Neural cell (in vitro differentiated cells): Measurements from ENCODE around the gene DUSP12. TPM values are rescaled to one million over a fixed set of nuclear protein-coding genes. Genes with fewer than 3 reads are reported as not detected.

ENCODE experiments used
- H2AFZ ChIP-seq: fragments of 200-600, 300-800 bp; sonication (generic), shearing (Covaris generic); 2 replicates; pipeline ENCODE4 v1.6.0; 2014; ENCODE audit warnings: low read depth, mild to moderate bottlenecking, antibody characterized with exemption, low read length, moderate library complexity
- H3F3A ChIP-seq: fragments of 200-600 bp; shearing (Covaris generic); 2 replicates; pipeline ENCODE4 v1.6.1; 2016; ENCODE audit warnings: mild to moderate bottlenecking, moderate library complexity, mixed read lengths, antibody characterized with exemption, low read length; ENCODE audit not compliant: insufficient read depth, poor library complexity, severe bottlenecking
- H3K27ac ChIP-seq: fragments of 200-600, 300-800 bp; sonication (generic), shearing (Covaris generic); 2 replicates; pipeline ENCODE4 v1.5.1; 2014; ENCODE audit warnings: mild to moderate bottlenecking, low read length, moderate library complexity
- H3K27me3 ChIP-seq: fragments of 300-800, 200-600 bp; sonication (generic), shearing (Covaris generic); 2 replicates; pipeline ENCODE4 v1.6.0; 2014; ENCODE audit warnings: mild to moderate bottlenecking, low read depth, low read length, moderate library complexity; ENCODE audit not compliant: insufficient read depth
- H3K36me3 ChIP-seq: fragments of 300-800, 200-600 bp; sonication (generic), shearing (Covaris generic); 2 replicates; pipeline ENCODE4 v1.5.1; 2014; ENCODE audit warnings: mild to moderate bottlenecking, antibody characterized with exemption, low read length, moderate library complexity; ENCODE audit not compliant: insufficient read depth
- H3K4me2 ChIP-seq: fragments of 300-800, 200-600 bp; sonication (generic), shearing (Covaris generic); 2 replicates; pipeline ENCODE4 v1.6.0; 2014; ENCODE audit warnings: mild to moderate bottlenecking, low read length
- H3K4me3 ChIP-seq: fragments of 300-800, 200-600 bp; sonication (generic), shearing (Covaris generic); 2 replicates; pipeline ENCODE4 v1.5.1; 2014; ENCODE audit warnings: mild to moderate bottlenecking, low read length, moderate library complexity
- H3K79me2 ChIP-seq: fragments of 200-600 bp; shearing (Covaris generic); replicated peaks from 2 replicates; pipeline ENCODE4 v1.6.0; 2014; ENCODE audit warnings: mild to moderate bottlenecking, low read length, moderate library complexity; ENCODE audit not compliant: insufficient read depth
- H3K9ac ChIP-seq: fragments of 300-800, 200-600 bp; sonication (generic), shearing (Covaris generic); 2 replicates; pipeline ENCODE4 v1.6.1; 2016; ENCODE audit warnings: mild to moderate bottlenecking, low read length, mixed read lengths
- H3K9me2 ChIP-seq: fragments of 200-600 bp; shearing (Covaris generic); 2 replicates; pipeline ENCODE4 v1.6.1; 2016; ENCODE audit warnings: mild to moderate bottlenecking, low read length, mixed read lengths; ENCODE audit not compliant: insufficient read depth
- H3K9me3 ChIP-seq: fragments of 200-600, 300-800 bp; sonication (generic), shearing (Covaris generic); 2 replicates; pipeline ENCODE4 v1.6.1; 2016; ENCODE audit warnings: mild to moderate bottlenecking, mixed run types, low read length, moderate library complexity, mixed read lengths
- H4K20me1 ChIP-seq: fragments of 200-600 bp; shearing (Covaris generic); 2 replicates; pipeline ENCODE4 v1.6.1; 2016; ENCODE audit warnings: mild to moderate bottlenecking, mixed run types; ENCODE audit not compliant: insufficient read depth
- CTCF ChIP-seq: fragments of 450-650 bp; IDR thresholded peaks from 2 replicates; pipeline ENCODE4 v1.5.1; 2014; ENCODE audit warnings: antibody characterized with exemption, mild to moderate bottlenecking, moderate library complexity; ENCODE audit not compliant: poor library complexity, severe bottlenecking
- EP300 ChIP-seq: fragments of 450-650 bp; conservative IDR thresholded peaks from 2 replicates; pipeline ENCODE4 v1.6.1; 2014; ENCODE audit warnings: antibody characterized with exemption, mild to moderate bottlenecking, moderate library complexity; ENCODE audit not compliant: poor library complexity, severe bottlenecking
- EZH2 ChIP-seq: fragments of 200-600, 300-800 bp; shearing (Covaris generic), sonication (generic); IDR thresholded peaks from 2 replicates; pipeline ENCODE4 v1.6.1; 2014; ENCODE audit warnings: antibody characterized with exemption, low read length, borderline replicate concordance, mild to moderate bottlenecking; ENCODE audit not compliant: insufficient read depth, poor library complexity, severe bottlenecking
- MXI1 ChIP-seq: fragments of 450-650 bp; conservative IDR thresholded peaks from 2 replicates; pipeline ENCODE4 v1.6.1; 2014; ENCODE audit warnings: antibody characterized with exemption, mild to moderate bottlenecking; ENCODE audit not compliant: poor library complexity, severe bottlenecking
- POLR2AphosphoS5 ChIP-seq: IDR thresholded peaks from 2 replicates; pipeline ENCODE4 v1.6.1; 2012
- RAD21 ChIP-seq: fragments of 450-650 bp; conservative IDR thresholded peaks from 2 replicates; pipeline ENCODE4 v1.6.1; 2014; ENCODE audit warnings: antibody characterized with exemption, mild to moderate bottlenecking, moderate library complexity
- REST ChIP-seq: IDR thresholded peaks from 2 replicates; pipeline ENCODE4 v1.6.1; 2012; ENCODE audit warnings: borderline replicate concordance
- SMC3 ChIP-seq: fragments of 450-650 bp; conservative IDR thresholded peaks from 2 replicates; pipeline ENCODE4 v1.6.1; 2014; ENCODE audit warnings: antibody characterized with exemption, mild to moderate bottlenecking, moderate library complexity; ENCODE audit not compliant: poor library complexity
- TAF1 ChIP-seq: IDR thresholded peaks from 2 replicates; pipeline ENCODE4 v1.6.1; 2012; ENCODE audit warnings: low read depth
- polyA plus RNA-seq: library from polyadenylated mRNA; depleted of rRNA; stranded (reverse); fragments of >200 nt; gene quantifications from 2 replicates; pipeline ENCODE4 v1.2.3, GENCODE V29; 2014

DUSP12 gene
- polyA plus RNA-seq, 1 donor from 2014 or later: 209 TPM

GRCh38 chr1:161731981-161732718 is 17.4 kb upstream of the DUSP12 start:
- Histone ChIP-seq H3K9me3 (no peaks in the 10 kb centered on the region), H3F3A (no peaks in the 10 kb centered on the region), H3K4me3 (no peak overlapping the region), H3K27ac (no peak overlapping the region), H3K9me2 (no peaks in the 10 kb centered on the region), H3K79me2 (no peaks in the 10 kb centered on the region), H3K27me3 (no peaks in the 10 kb centered on the region), H3K36me3 (no peaks in the 10 kb centered on the region), H3K9ac (no peak overlapping the region), H4K20me1 (no peaks in the 10 kb centered on the region), H3K4me2 (no peak overlapping the region), H2AFZ (no peak overlapping the region)
- TF ChIP-seq CTCF (no peak), EZH2 (no peak), MXI1 (no peak), TAF1 (no peak), POLR2AphosphoS5 (no peak), SMC3 (no peak), EP300 (no peak), REST (no peak), RAD21 (no peak)

- no peak overlapping the region for H3K9ac ChIP-seq
- no peaks in the 10 kb centered on the region for H3F3A ChIP-seq
- H2AFZ ChIP-seq: no peak overlapping the region
- H3K4me3 ChIP-seq: no peak overlapping the region
- no peaks in the 10 kb centered on the region for H3K9me3 ChIP-seq
- H3K27ac ChIP-seq: no peak overlapping the region
- H3K36me3 ChIP-seq: no peaks in the 10 kb centered on the region
- H3K9me2 ChIP-seq: no peaks in the 10 kb centered on the region
- no peak overlapping the region for H3K4me2 ChIP-seq
- H4K20me1 ChIP-seq: no peaks in the 10 kb centered on the region
- H3K27me3 ChIP-seq: no peaks in the 10 kb centered on the region
- no peaks in the 10 kb centered on the region for H3K79me2 ChIP-seq
- TF ChIP-seq EP300 (no peak), POLR2AphosphoS5 (no peak), TAF1 (no peak), SMC3 (no peak), MXI1 (no peak), REST (no peak), EZH2 (no peak), CTCF (no peak), RAD21 (no peak)
These were observed 16.1 kb upstream of the DUSP12 start for GRCh38 chr1:161733526-161733925.
